Lower lobe of right lung (tissue), 2 donors: ENCODE results near the gene MICALL2. TPM values are rescaled to one million over a fixed set of nuclear protein-coding genes. Genes with fewer than 3 reads are reported as not detected.
A peak's percentile ranks its signal among the peaks of the same experiment; 100 is the strongest.

Experiments
- ATAC-seq, 2 donors: fragments of 200-7000 bp; cut with Tn5 transposase; one replicate each; pipeline ENCODE4 v1.9.1; 2020 to 2022; ENCODE audit warnings: mild to moderate bottlenecking in 2 of 2, moderate library complexity in 2 of 2
- DNase-seq: peaks from one replicate; pipeline ENCODE4 v3.0.0-alpha.2; 2020
- H3K27ac ChIP-seq: fragments of 200-600 bp; one replicate; pipeline ENCODE4 v1.8.0; 2022
- H3K27me3 ChIP-seq: fragments of 200-600 bp; one replicate; pipeline ENCODE4 v1.8.0; 2022; ENCODE audit warnings: low read depth
- H3K36me3 ChIP-seq: fragments of 200-600 bp; one replicate; pipeline ENCODE4 v1.8.0; 2022; ENCODE audit warnings: mild to moderate bottlenecking
- H3K4me1 ChIP-seq: fragments of 200-600 bp; one replicate; pipeline ENCODE4 v1.8.0; 2022
- H3K4me3 ChIP-seq: fragments of 200-600 bp; one replicate; pipeline ENCODE4 v1.8.0; 2022; ENCODE audit warnings: mild to moderate bottlenecking
- H3K9me3 ChIP-seq: fragments of 200-600 bp; one replicate; pipeline ENCODE4 v1.8.0; 2022
- CTCF ChIP-seq: fragments of 200-600 bp; IDR thresholded peaks from one replicate; pipeline ENCODE4 v1.8.0; 2022; ENCODE audit warnings: antibody characterized with exemption, mild to moderate bottlenecking
- intact Hi-C: fragments of 100-400 bp; cut with DNase I; formaldehyde crosslinking; loops from one replicate; pipeline ENCODE4 v1.11.0; 2022
- total RNA-seq: library from RNA; stranded (reverse); fragmentation: NEBNext Ultra II Directional; extraction: Animal tissue kit (Norgen Biotek cat#: 25700); gene quantifications from one replicate; pipeline ENCODE4 v1.2.1, GENCODE V29; 2021
- donor health status: DM: no; HTN: yes; CAD: no; lungs with severe emphysema.

Gene MICALL2
- total RNA-seq, 1 donor from 2014 or later: 28.9 TPM

- no peaks in the 10 kb centered on the region for H3K9me3 ChIP-seq
- H3K4me1 ChIP-seq: peaks cover 9% of the 10 kb centered on the region
- no peak for ATAC-seq
- no peak for TF ChIP-seq CTCF
- DNase-seq: no peak
- no peaks in the 10 kb centered on the region for H3K36me3 ChIP-seq
- intact Hi-C loops: no loop called here
- H3K4me3 ChIP-seq: no peak overlapping the region
- H3K27me3 ChIP-seq: peaks cover 22% of the 10 kb centered on the region
- no peak overlapping the region for H3K27ac ChIP-seq
Measured at GRCh38 chr7:1413936-1414639, 45.2 kb downstream of the MICALL2 start.

- ATAC-seq (peak; percentile 95 to 96), DNase-seq (peak; percentile 93)
- H3K9me3 ChIP-seq: no peaks in the 10 kb centered on the region
- peaks cover 37% of the 10 kb centered on the region for H3K27me3 ChIP-seq
- peak overlapping the region; percentile 21 for H3K4me3 ChIP-seq
- TF ChIP-seq CTCF: peak; percentile 83
- H3K36me3 ChIP-seq: no peaks in the 10 kb centered on the region
- intact Hi-C loops: no loop called here
- peaks cover 9% of the 10 kb centered on the region for H3K4me1 ChIP-seq
- no peak overlapping the region for H3K27ac ChIP-seq
Measured at GRCh38 chr7:1412322-1413261, 46.7 kb downstream of the MICALL2 start.

- Histone ChIP-seq H3K4me1 (peaks cover 9% of the 10 kb centered on the region), H3K9me3 (no peaks in the 10 kb centered on the region), H3K36me3 (no peaks in the 10 kb centered on the region), H3K27me3 (peaks cover 49% of the 10 kb centered on the region), H3K4me3 (no peak overlapping the region), H3K27ac (no peak overlapping the region)
- no peak for TF ChIP-seq CTCF
- intact Hi-C loops: no loop called here
- no peak for DNase-seq
- no peak for ATAC-seq
Measured at GRCh38 chr7:1411414-1411813, 47.9 kb downstream of the MICALL2 start.

GRCh38 chr7:1410992-1411391 lies 48.3 kb downstream of the MICALL2 start:
- Histone ChIP-seq H3K4me3 (no peak overlapping the region), H3K9me3 (no peaks in the 10 kb centered on the region), H3K4me1 (peaks cover 9% of the 10 kb centered on the region), H3K27me3 (peaks cover 53% of the 10 kb centered on the region), H3K27ac (no peak overlapping the region), H3K36me3 (no peaks in the 10 kb centered on the region)
- DNase-seq (no peak), ATAC-seq (no peak)
- no peak for TF ChIP-seq CTCF
- intact Hi-C loops: no loop called here

- DNase-seq: no peak
- intact Hi-C loops: no loop called here
Measured at GRCh38 chr7:1409555-1409954, 49.7 kb downstream of the MICALL2 start.

More at GRCh38 chr7:1409555-1409954, 49.7 kb downstream of the MICALL2 start:
- Histone ChIP-seq H3K4me1 (peaks cover 9% of the 10 kb centered on the region), H3K9me3 (no peaks in the 10 kb centered on the region), H3K4me3 (no peak overlapping the region), H3K27me3 (peaks cover 65% of the 10 kb centered on the region), H3K36me3 (no peaks in the 10 kb centered on the region), H3K27ac (no peak overlapping the region)
- no peak for TF ChIP-seq CTCF
- ATAC-seq: no peak
